IPS DF 6.9 (cell line): ENCODE results near the gene AIFM3.

Experiments used
- DNase-seq: peaks from one replicate; pipeline ENCODE4 v3.0.0-alpha.2; 2013; ENCODE audit warnings: low read depth, low spot score
- H3K27ac ChIP-seq: one replicate; pipeline ENCODE4 v1.5.1; 2013; ENCODE audit warnings: low read length, control low read depth
- H3K27me3 ChIP-seq: 2 replicates; pipeline ENCODE4 v1.6.1; 2013; ENCODE audit warnings: mild to moderate bottlenecking, low read length; ENCODE audit not compliant: control insufficient read depth, insufficient read depth
- H3K36me3 ChIP-seq: 2 replicates; pipeline ENCODE4 v1.6.1; 2013; ENCODE audit warnings: low read length; ENCODE audit not compliant: control insufficient read depth, insufficient read depth
- H3K4me1 ChIP-seq: 2 replicates; pipeline ENCODE4 v1.6.1; 2013; ENCODE audit warnings: low read length; ENCODE audit not compliant: control insufficient read depth, insufficient read depth
- H3K4me3 ChIP-seq: 2 replicates; pipeline ENCODE4 v1.5.1; 2013; ENCODE audit warnings: mild to moderate bottlenecking, low read length
- H3K9me3 ChIP-seq: 2 replicates; pipeline ENCODE4 v1.6.1; 2013; ENCODE audit warnings: low read length, inconsistent platforms; ENCODE audit not compliant: control insufficient read depth, insufficient read depth
- WGBS: extraction: QIAGEN DNeasy Blood & Tissue Kit; methylation state at CpG from one replicate; pipeline ENCODE4 v1.1.7; 2013; ENCODE audit warnings: mixed read lengths, missing lambda C conversion rate; ENCODE audit not compliant: insufficient read length, insufficient coverage; 5-methylcytosine and 5-hydroxymethylcytosine counted together

The AIFM3 gene

GRCh38 chr22:21016644-21017420 lies 49.8 kb downstream of the AIFM3 start:
- H3K4me1 ChIP-seq = no peaks in the 10 kb centered on the region
- no peaks in the 10 kb centered on the region for H3K9me3 ChIP-seq
- DNase-seq = no peak
- no peak overlapping the region for H3K27ac ChIP-seq
- H3K36me3 ChIP-seq = no peaks in the 10 kb centered on the region
- H3K27me3 ChIP-seq = no peaks in the 10 kb centered on the region
- no peak overlapping the region for H3K4me3 ChIP-seq
- WGBS = no CpG with 5 or more reads among the region's 13 CpGs

GRCh38 chr22:21018314-21018713 lies 51.3 kb downstream of the AIFM3 start:
- no peak for DNase-seq
- no peaks in the 10 kb centered on the region for H3K9me3 ChIP-seq
- no CpG with 5 or more reads among the region's 4 CpGs for WGBS
- H3K4me3 ChIP-seq = no peak overlapping the region
- H3K27ac ChIP-seq = no peak overlapping the region
- no peaks in the 10 kb centered on the region for H3K4me1 ChIP-seq
- H3K36me3 ChIP-seq = no peaks in the 10 kb centered on the region
- H3K27me3 ChIP-seq = no peaks in the 10 kb centered on the region

GRCh38 chr22:21020802-21021429 lies 53.9 kb downstream of the AIFM3 start:
- Histone ChIP-seq H3K27ac (no peak overlapping the region), H3K4me1 (no peaks in the 10 kb centered on the region), H3K27me3 (no peaks in the 10 kb centered on the region), H3K9me3 (no peaks in the 10 kb centered on the region), H3K4me3 (no peak overlapping the region), H3K36me3 (no peaks in the 10 kb centered on the region)
- no peak for DNase-seq
- WGBS = no CpG with 5 or more reads among the region's 7 CpGs

- no peaks in the 10 kb centered on the region for H3K27me3 ChIP-seq
- no peaks in the 10 kb centered on the region for H3K9me3 ChIP-seq
- H3K36me3 ChIP-seq = no peaks in the 10 kb centered on the region
- no peak overlapping the region for H3K4me3 ChIP-seq
- DNase-seq = no peak
- WGBS = no CpG with 5 or more reads among the region's 10 CpGs
- H3K4me1 ChIP-seq = no peaks in the 10 kb centered on the region
- H3K27ac ChIP-seq = no peak overlapping the region
Observed at GRCh38 chr22:21022507-21022906, 55.5 kb downstream of the AIFM3 start.

GRCh38 chr22:21022955-21023614 lies 56.0 kb downstream of the AIFM3 start:
- Histone ChIP-seq H3K27me3 (no peaks in the 10 kb centered on the region), H3K4me1 (no peaks in the 10 kb centered on the region), H3K27ac (no peak overlapping the region), H3K36me3 (no peaks in the 10 kb centered on the region), H3K4me3 (no peak overlapping the region), H3K9me3 (no peaks in the 10 kb centered on the region)
- no CpG with 5 or more reads among the region's 13 CpGs for WGBS
- no peak for DNase-seq

GRCh38 chr22:21025266-21025665 lies 58.2 kb downstream of the AIFM3 start:
- H3K4me3 ChIP-seq = no peak overlapping the region

GRCh38 chr22:21025763-21026755 lies 59.0 kb downstream of the AIFM3 start:
- H3K27me3 ChIP-seq = no peaks in the 10 kb centered on the region; the same call in 1 of the 2 replicates
- no CpG with 5 or more reads among the region's 27 CpGs for WGBS
- no peak overlapping the region for H3K27ac ChIP-seq
- H3K9me3 ChIP-seq = no peaks in the 10 kb centered on the region
- DNase-seq = no peak
- no peak overlapping the region for H3K4me3 ChIP-seq
- H3K4me1 ChIP-seq = 0 out of 2 replicates have a peak, but pooled peaks cover 3% of the 10 kb centered on the region
- no peaks in the 10 kb centered on the region for H3K36me3 ChIP-seq

More at GRCh38 chr22:21025266-21025665, 58.2 kb downstream of the AIFM3 start:
- Histone ChIP-seq H3K9me3 (no peaks in the 10 kb centered on the region), H3K36me3 (no peaks in the 10 kb centered on the region), H3K27me3 (no peaks in the 10 kb centered on the region), H3K27ac (no peak overlapping the region), H3K4me1 (0 out of 2 replicates have a peak, but pooled peaks cover 3% of the 10 kb centered on the region)
- WGBS = no CpG with 5 or more reads among the region's 8 CpGs
- no peak for DNase-seq

- H3K9me3 ChIP-seq = no peaks in the 10 kb centered on the region
- 0 out of 2 replicates have a peak, but pooled peaks cover 3% of the 10 kb centered on the region for H3K4me1 ChIP-seq
- DNase-seq = no peak
- H3K36me3 ChIP-seq = no peaks in the 10 kb centered on the region
- no CpG with 5 or more reads among the region's 14 CpGs for WGBS
- peaks cover 4% of the 10 kb centered on the region; the same call in 1 of the 2 replicates for H3K27me3 ChIP-seq
- no peak overlapping the region for H3K4me3 ChIP-seq
- no peak overlapping the region for H3K27ac ChIP-seq
Observed at GRCh38 chr22:21026783-21027692, 60.0 kb downstream of the AIFM3 start.
